B cell (primary cell): Measurements from ENCODE around the gene QSOX1. TPM values are rescaled to one million over a fixed set of nuclear protein-coding genes. Genes with fewer than 3 reads are reported as not detected.

Source experiments
- ATAC-seq: fragments of 200-7000 bp; cut with Tn5 transposase; one replicate; pipeline ENCODE4 v1.10.0; 2021; ENCODE audit warnings: low read depth, mild to moderate bottlenecking, moderate number of reproducible peaks, moderate library complexity
- CTCF ChIA-PET: fragments of 350-600 bp; sonication (Branson Sonifier 250); formaldehyde crosslinking; loops from one replicate; lab custom pipeline; 2021; ENCODE audit warnings: antibody characterized with exemption, inconsistent platforms; lab: Charles Lee
- POLR2A ChIA-PET: fragments of 350-600 bp; sonication (Branson Sonifier 250); formaldehyde crosslinking; loops from one replicate; lab custom pipeline; 2021; ENCODE audit warnings: antibody characterized with exemption; lab: Charles Lee
- DNase-seq: peaks from one replicate; pipeline ENCODE4 v3.0.0; 2013
- H2AFZ ChIP-seq: 2 replicates; pipeline ENCODE4 v1.6.1; 2012; ENCODE audit warnings: mild to moderate bottlenecking, low read depth, low read length; ENCODE audit not compliant: insufficient read depth, poor library complexity, severe bottlenecking
- H3K27ac ChIP-seq, 2 donors: 1 replicate in 1 of 2; 2 replicates in 1 of 2; pipeline ENCODE4 v1.5.1; 2012 to 2013; ENCODE audit warnings: low read length in 2 of 2, mild to moderate bottlenecking in 2 of 2, moderate library complexity in 1 of 2
- H3K27me3 ChIP-seq, 4 experiments: fragments of 200-600 bp in 1 of 4; sonication (generic) in 1 of 4; replicated peaks in 1 of 4; 1 replicate in 2 of 4; 2 replicates in 2 of 4; pipeline versions ENCODE4 v1.6.1 to v1.7.0; 2013 to 2016; ENCODE audit warnings: low read length in 3 of 4, mild to moderate bottlenecking in 2 of 4, mixed read lengths in 1 of 4, moderate library complexity in 1 of 4; ENCODE audit not compliant: insufficient read depth in 4 of 4, control insufficient read depth in 3 of 4; ENCODE audit errors: control extremely low read depth in 1 of 4
- H3K36me3 ChIP-seq, 2 experiments: replicated peaks in 1 of 2; 1 replicate in 1 of 2; 2 replicates in 1 of 2; pipeline versions ENCODE4 v1.6.1 to v1.7.1; 2013; ENCODE audit warnings: low read length in 1 of 2; ENCODE audit not compliant: insufficient read depth in 2 of 2, control insufficient read depth in 1 of 2; ENCODE audit errors: control extremely low read depth in 1 of 2, extremely low read depth in 1 of 2
- H3K4me1 ChIP-seq, 2 donors: fragments of 200-600 bp in 1 of 2; sonication (generic) in 1 of 2; 1 replicate in 1 of 2; 2 replicates in 1 of 2; pipeline versions ENCODE4 v1.5.1 to v1.6.1; 2013 to 2017; ENCODE audit warnings: low read length in 2 of 2; ENCODE audit not compliant: control insufficient read depth in 2 of 2, insufficient read depth in 2 of 2
- H3K4me2 ChIP-seq: replicated peaks from 2 replicates; pipeline ENCODE3; 2012; ENCODE audit warnings: mild to moderate bottlenecking, low read depth, low read length; ENCODE audit not compliant: poor library complexity, severe bottlenecking
- H3K4me3 ChIP-seq, 5 experiments: fragments of 200-600 bp in 1 of 5; sonication (generic) in 1 of 5; 1 replicate in 3 of 5; 2 replicates in 2 of 5; pipeline versions ENCODE4 v1.5.1 to v1.7.0; 2011 to 2016; ENCODE audit warnings: low read length in 4 of 5, mild to moderate bottlenecking in 4 of 5, low read depth in 2 of 5, control low read depth in 1 of 5, moderate library complexity in 1 of 5; ENCODE audit not compliant: insufficient read depth in 1 of 5; ENCODE audit errors: control extremely low read depth in 1 of 5, extremely low read depth in 1 of 5
- H3K79me2 ChIP-seq: fragments of 200-600 bp; sonication (generic); one replicate; pipeline ENCODE4 v1.6.0; 2016; ENCODE audit warnings: low read length; ENCODE audit not compliant: control insufficient read depth, insufficient read depth
- H3K9ac ChIP-seq: fragments of 200-600 bp; sonication (generic); 2 replicates; pipeline ENCODE4 v1.6.1; 2017; ENCODE audit warnings: mild to moderate bottlenecking, low read length, moderate library complexity
- H3K9me3 ChIP-seq, 3 donors: one replicate each; pipeline versions ENCODE4 v1.6.1 to v1.7.1; 2013; ENCODE audit warnings: low read length in 2 of 3; ENCODE audit not compliant: control insufficient read depth in 2 of 3, insufficient read depth in 1 of 3; ENCODE audit errors: control extremely low read depth in 1 of 3
- H4K20me1 ChIP-seq: 2 replicates; pipeline ENCODE4 v1.6.0; 2012; ENCODE audit warnings: mild to moderate bottlenecking, low read length; ENCODE audit not compliant: insufficient read depth, control insufficient read depth, poor library complexity, severe bottlenecking
- H3K27ac Mint-ChIP-seq: one replicate; pipeline ENCODE4 v1.8.0; 2021; ENCODE audit warnings: mixed read lengths
- H3K27me3 Mint-ChIP-seq: one replicate; pipeline ENCODE4 v1.8.0; 2021; ENCODE audit warnings: mixed read lengths
- H3K4me1 Mint-ChIP-seq: one replicate; pipeline ENCODE4 v1.8.0; 2021; ENCODE audit warnings: mixed read lengths
- H3K4me3 Mint-ChIP-seq: one replicate; pipeline ENCODE4 v1.8.0; 2021; ENCODE audit warnings: mixed read lengths
- H3K9me3 Mint-ChIP-seq: one replicate; pipeline ENCODE4 v1.8.0; 2022; ENCODE audit warnings: mixed read lengths; ENCODE audit not compliant: insufficient read depth
- EZH2 ChIP-seq: IDR thresholded peaks from 2 replicates; pipeline ENCODE4 v1.6.1; 2012; ENCODE audit warnings: borderline replicate concordance, low read depth, mild to moderate bottlenecking, moderate library complexity, low read length; ENCODE audit not compliant: insufficient read depth, poor library complexity, severe bottlenecking
- WGBS: methylation state at CpG from one replicate; pipeline ENCODE4 v1.1.5; 2013; ENCODE audit warnings: missing lambda C conversion rate; ENCODE audit not compliant: insufficient coverage; 5-methylcytosine and 5-hydroxymethylcytosine counted together
- intact Hi-C: fragments of 100-400 bp; cut with micrococcal nuclease; formaldehyde crosslinking; loops from one replicate; pipeline ENCODE4 v1.10.0; 2022
- polyA plus RNA-seq: library from polyadenylated mRNA; depleted of rRNA; stranded (reverse); fragments of >200 nt; gene quantifications from 2 replicates; pipeline ENCODE4 v1.2.3, GENCODE V29; 2012
- total RNA-seq, 2 donors: library from RNA; stranded (reverse); fragments of 120-200 nt in 1 of 2; gene quantifications; 1 replicate in 1 of 2; 2 replicates in 1 of 2; pipeline versions ENCODE4 v1.2.3 to v1.2.4, GENCODE V29; 2013 to 2022
- TF ChIP-seq, protein P1 (sequence below): fragments of 200-600 bp; IDR thresholded peaks from one replicate; pipeline ENCODE4 v1.8.0; 2022; ENCODE audit warnings: antibody characterized with exemption, mild to moderate bottlenecking

QSOX1 gene
- total and polyA plus RNA-seq, 2 donors (not counting 1 experiment from before 2014, with no cell fraction given), result 11.4 to 20.6 TPM

DNA sequence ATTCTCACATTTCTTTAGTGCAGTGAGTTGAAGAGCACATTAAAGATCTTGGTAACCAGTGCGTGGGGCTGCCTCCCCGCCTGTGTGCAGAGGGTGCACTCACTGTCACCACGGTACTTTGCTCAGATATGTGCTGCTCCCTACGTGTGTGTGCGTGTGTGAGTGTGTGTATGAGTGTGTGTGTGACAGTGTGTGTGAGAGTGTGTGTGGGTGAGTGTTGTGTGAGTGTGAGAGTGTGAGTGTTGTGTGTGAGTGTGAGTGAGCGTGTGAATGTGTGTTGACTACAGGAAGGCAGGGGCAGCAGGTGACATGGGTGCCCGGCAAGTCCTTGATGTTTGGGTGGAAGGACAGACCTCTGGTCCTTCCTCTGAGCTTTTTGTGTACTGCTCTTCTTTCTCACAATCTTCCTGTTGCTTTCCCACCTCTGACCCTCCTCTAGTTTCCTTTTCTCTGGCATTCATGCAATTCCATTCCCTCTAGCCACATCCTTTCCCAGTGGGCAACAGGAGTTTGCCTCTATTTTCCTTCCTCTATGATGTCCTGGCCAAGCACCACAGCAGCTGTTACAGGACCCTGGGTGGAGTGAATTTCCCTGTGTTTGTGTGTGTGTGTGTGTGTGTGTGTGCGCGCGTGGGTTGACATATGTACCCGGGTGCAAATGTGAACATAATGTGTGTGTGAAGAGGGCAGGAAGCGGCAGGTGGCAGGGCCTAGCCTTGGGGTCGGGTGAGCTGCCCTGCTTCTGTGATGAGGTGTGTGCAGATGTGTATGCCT, 95.2 kb downstream of the QSOX1 start:
- ChIA-PET POLR2A (interaction anchor here (0.8 kb wide), 1 partner anchor 114 kb away, joined by 3 read pairs; no protein-coding TSS in a partner anchor), CTCF (interaction anchor here (1.4 kb wide), 1 partner anchor 228 kb away, joined by 6 read pairs; no protein-coding TSS in a partner anchor)
- DNase-seq (no peak), ATAC-seq (no peak)
- Histone ChIP-seq H3K4me1 (no peaks in the 10 kb centered on the region), H3K9me3 (no peaks in the 10 kb centered on the region), H3K4me2 (no peak overlapping the region), H3K27ac (no peak overlapping the region), H4K20me1 (no peaks in the 10 kb centered on the region), H2AFZ (no peak overlapping the region), H3K4me3 (no peak overlapping the region), H3K9ac (no peak overlapping the region), H3K27me3 (peaks cover 0 to 19% (median 0%) of the 10 kb centered on the region in 4 experiments), H3K36me3 (no peaks in the 10 kb centered on the region), H3K79me2 (no peaks in the 10 kb centered on the region)
- Mint-ChIP-seq H3K27ac (no peak overlapping the region), H3K27me3 (peaks cover 42% of the 10 kb centered on the region), H3K4me1 (no peaks in the 10 kb centered on the region), H3K4me3 (no peak overlapping the region), H3K9me3 (no peaks in the 10 kb centered on the region)
- 94% methylated on average over 12 of the region's 13 CpGs for WGBS
- intact Hi-C loops, result no loop called here
- no peak for TF ChIP-seq EZH2
- TF ChIP-seq, protein P1, sequence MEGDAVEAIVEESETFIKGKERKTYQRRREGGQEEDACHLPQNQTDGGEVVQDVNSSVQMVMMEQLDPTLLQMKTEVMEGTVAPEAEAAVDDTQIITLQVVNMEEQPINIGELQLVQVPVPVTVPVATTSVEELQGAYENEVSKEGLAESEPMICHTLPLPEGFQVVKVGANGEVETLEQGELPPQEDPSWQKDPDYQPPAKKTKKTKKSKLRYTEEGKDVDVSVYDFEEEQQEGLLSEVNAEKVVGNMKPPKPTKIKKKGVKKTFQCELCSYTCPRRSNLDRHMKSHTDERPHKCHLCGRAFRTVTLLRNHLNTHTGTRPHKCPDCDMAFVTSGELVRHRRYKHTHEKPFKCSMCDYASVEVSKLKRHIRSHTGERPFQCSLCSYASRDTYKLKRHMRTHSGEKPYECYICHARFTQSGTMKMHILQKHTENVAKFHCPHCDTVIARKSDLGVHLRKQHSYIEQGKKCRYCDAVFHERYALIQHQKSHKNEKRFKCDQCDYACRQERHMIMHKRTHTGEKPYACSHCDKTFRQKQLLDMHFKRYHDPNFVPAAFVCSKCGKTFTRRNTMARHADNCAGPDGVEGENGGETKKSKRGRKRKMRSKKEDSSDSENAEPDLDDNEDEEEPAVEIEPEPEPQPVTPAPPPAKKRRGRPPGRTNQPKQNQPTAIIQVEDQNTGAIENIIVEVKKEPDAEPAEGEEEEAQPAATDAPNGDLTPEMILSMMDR, result no peak

DNA sequence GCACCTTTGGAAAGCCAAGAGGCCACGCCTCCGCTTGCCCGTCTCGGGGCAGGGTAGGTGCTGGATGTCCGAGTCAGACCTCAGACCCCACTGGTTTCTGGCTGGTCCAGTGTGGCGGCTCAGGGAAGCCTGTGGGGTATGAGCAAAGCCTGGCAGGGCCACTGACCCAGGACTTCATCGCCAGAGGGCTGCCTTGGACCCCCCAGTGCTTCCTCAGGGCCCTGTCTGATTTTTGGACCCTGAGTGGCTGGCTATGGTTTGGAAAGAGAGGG, 95.8 kb downstream of the QSOX1 start:
- H3K4me1 ChIP-seq, result no peaks in the 10 kb centered on the region
- no peak overlapping the region for H3K4me2 ChIP-seq
- peaks cover 41% of the 10 kb centered on the region for H3K27me3 Mint-ChIP-seq
- H3K4me1 Mint-ChIP-seq, result no peaks in the 10 kb centered on the region
- H3K27ac Mint-ChIP-seq, result no peak overlapping the region
- no peaks in the 10 kb centered on the region for H4K20me1 ChIP-seq
- no peak overlapping the region for H2AFZ ChIP-seq
- H3K27ac ChIP-seq, result no peak overlapping the region
- peaks cover 0 to 16% (median 0%) of the 10 kb centered on the region in 4 experiments for H3K27me3 ChIP-seq
- ATAC-seq, result no peak
- no peak overlapping the region for H3K4me3 Mint-ChIP-seq
- H3K36me3 ChIP-seq, result no peaks in the 10 kb centered on the region
- ChIA-PET POLR2A (no interaction called here), CTCF (no interaction called here)
- no peak overlapping the region for H3K9ac ChIP-seq
- DNase-seq, result no peak
- 90% methylated on average over 7 of the region's 7 CpGs for WGBS
- no peak overlapping the region for H3K4me3 ChIP-seq
- intact Hi-C loops, result no loop called here
- TF ChIP-seq EZH2, result no peak
- TF ChIP-seq, protein P1, result no peak
- no peaks in the 10 kb centered on the region for H3K79me2 ChIP-seq
- no peaks in the 10 kb centered on the region for H3K9me3 ChIP-seq
- H3K9me3 Mint-ChIP-seq, result no peaks in the 10 kb centered on the region
